Activated T-helper 1 cell treated with Interleukin-2 at 50 U/mL for 16 hours (primary cell): ENCODE data around the gene IQCK.

Experiments used
- DNase-seq: peaks from one replicate; pipeline ENCODE4 v3.0.0-alpha.2; 2020; ENCODE audit warnings: low read depth

The IQCK gene

DNA sequence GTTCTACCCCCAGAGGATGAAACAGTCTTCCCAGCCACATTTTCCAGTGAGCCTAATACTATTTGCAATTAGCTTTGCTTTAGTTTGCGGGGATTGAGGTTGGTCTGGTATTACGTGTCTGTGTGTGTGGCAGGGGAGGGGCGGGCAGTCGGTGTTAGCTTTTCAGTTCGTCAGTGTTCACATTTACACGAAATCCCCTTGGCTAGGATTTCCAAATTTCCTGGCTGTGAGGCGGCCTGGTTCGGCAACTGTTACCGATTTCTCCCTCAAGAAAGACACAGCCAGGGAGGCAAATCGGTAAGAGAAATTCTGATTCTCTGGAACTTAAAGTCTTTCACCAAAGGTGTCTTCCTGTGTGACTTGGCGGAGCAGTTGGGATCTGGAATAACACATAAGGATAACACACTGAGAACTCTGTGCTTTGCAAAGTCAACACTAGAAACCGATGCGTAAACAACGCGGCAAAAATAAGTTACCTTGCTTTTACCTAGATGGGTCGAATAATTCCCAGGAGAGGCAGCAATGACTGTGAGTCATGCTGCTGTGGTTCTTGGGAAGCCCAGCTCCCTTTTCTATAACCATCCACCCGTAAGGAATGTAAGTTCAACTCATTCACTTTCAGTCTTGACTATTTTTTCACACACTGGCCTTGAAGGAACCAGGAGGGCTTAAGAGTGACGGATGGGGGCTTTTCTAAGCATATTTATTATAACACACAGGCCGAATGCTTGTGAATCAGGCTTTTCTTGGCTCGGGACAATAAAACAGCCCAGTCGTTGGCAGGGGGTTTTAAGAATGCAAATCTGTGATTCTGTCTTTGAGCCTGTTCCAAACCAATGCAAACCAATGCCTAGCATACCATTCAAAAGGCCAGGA lies 142.3 kb downstream of the IQCK start:
- DNase-seq: no peak

DNA sequence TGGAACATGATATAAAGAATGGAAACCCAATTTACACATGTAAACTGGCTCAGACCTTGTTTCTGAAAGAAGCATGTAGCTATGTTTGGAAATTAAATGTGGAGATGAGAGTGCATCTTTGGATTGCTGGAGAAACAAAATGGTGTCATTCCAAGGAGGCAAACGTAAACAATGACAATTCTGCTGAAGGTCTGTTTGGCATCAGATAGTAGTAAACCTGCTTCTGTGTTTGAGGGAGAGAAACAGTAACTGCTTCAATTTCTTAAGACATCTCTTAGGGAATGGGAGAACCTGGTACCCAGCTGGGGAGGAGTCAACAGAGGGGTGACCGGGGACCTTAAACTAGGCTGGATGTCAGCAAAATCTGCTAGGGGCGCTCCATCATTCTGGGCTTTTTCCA lies 143.1 kb downstream of the IQCK start:
- DNase-seq: no peak

DNA sequence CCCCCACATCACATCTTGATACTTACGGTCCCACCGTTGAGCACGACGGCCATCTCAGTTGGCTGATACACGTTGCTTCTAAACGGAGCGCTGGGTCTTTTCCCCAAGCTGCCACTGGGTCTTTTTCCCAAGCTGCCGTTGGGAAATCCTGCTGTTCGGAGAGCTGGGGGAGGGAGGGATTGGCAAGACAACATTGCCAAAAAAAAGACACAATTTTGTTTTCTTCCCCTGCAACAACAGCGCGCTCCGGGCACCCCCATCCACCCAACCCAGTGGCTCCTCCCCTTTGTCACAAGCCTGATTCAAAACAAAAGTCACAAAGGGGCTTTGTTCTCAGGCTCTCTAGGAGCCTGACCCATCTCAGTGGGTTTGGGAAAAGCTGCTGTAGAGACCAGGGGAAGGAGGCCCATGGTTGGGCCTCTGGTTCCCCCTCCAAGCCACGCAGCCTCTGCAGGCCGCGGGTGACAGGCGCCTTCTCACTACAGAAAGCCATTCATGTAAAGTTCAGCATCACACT lies 143.8 kb downstream of the IQCK start:
- no peak for DNase-seq

DNA sequence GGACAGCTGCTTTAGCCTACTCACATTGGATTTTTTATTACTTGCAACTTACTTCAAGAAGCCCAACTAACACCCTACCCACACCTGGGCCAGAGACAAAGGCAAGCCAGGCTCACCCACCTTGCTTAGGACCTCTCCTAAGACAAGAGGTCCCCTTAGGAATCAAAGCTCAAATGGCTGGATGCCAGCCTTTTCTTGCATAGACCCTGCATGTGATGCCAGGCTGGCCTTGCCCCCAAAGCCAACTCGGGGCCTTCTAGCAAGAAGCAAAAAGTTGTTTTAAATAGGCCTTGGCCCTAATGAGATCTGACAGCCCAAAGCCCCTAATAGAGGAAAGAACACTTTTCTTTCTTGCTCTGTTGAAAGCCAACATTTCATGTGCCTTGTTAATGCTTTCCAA lies 145.9 kb downstream of the IQCK start:
- no peak for DNase-seq

DNA sequence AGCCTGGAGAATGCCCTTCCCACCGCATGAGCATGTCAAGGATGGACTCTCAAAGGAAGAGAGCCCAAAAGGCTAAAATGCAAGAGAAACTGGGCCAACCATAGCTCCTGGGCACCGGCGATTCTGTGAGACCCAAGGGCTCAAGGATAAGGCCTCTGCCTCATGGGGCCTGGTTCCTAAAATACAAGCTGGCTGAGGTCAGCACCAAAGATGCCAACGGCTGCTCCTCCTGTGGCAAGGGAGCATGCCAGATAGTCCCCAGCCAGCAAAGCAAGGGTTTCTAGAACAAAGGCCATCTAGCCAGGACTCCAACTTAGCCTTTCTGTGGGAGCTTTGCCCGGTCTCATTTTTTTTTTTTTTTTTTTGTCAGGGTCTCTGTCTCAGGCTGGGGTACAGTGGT lies 146.5 kb downstream of the IQCK start:
- no peak for DNase-seq

DNA sequence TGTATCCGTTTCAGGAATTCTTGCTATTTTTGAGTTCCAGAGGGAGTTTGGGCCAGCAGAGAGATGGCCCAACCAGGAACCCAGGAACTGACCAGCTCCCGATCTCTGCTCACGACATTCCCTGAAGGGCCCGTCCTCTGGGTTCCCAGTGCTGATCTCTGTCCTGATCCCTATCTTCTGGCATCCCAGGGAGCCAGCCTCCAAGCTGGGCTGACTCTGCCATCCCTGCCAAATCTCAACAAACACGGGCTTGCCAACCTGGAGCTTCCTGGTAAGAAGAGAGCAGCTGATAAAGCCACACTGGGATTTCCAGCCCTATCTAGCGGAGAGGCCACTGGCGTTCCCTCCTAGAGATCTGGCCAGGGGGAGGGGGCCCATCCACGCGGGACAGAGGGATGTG lies 150.3 kb downstream of the IQCK start:
- DNase-seq: no peak

DNA sequence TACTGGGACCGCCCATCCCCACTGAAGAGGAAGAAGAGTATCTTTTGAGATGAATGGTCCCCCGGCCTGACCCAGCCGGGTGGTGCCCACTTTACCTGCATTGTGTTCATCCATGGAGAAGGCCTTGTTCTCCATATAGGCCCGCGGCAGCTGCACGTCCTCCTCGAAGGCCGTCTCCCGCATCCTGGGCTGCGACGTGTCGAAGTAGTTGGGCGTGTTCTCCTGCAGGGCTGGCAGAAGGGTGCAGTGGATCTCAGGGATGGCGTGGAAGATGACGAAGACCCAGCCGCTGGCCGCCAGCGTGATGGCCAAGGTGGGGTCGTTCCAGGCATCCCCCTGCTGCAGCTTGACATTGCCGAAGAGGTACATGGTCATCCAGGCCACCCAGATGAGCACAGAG lies 153.7 kb downstream of the IQCK start:
- no peak for DNase-seq

DNA sequence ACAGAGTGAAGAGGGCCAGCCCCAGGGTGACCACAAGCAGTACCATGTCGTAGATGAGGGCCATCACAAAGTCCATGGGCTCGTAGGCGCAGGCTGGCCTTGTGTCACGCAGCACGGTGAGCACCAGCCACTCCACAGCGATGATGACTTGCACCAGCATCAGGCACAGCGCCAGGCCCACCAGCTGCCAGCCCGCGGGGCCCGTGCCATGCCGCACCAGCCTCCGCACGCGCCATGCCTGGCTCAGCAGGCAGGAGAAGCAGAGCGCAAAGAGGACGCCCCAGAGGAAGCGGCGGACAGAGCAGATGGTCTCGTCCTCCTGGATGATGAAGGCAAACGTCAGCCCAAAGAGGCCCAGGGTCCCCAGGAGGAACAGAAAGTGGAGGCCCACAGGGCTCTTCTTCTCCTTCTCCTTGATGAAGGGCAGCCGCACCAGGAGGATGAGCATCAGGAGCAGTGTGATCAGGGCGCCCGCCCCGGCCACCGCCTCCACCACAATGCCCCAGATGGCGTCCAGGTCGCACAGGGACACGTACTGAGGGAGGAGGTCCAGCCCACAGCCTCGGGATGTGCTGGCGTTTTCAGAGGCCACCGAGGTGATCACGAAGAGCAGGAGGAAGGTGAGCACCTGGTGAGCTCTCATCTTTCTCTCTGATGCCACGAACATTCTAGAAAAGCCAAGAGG lies 154.2 kb downstream of the IQCK start:
- DNase-seq: no peak

DNA sequence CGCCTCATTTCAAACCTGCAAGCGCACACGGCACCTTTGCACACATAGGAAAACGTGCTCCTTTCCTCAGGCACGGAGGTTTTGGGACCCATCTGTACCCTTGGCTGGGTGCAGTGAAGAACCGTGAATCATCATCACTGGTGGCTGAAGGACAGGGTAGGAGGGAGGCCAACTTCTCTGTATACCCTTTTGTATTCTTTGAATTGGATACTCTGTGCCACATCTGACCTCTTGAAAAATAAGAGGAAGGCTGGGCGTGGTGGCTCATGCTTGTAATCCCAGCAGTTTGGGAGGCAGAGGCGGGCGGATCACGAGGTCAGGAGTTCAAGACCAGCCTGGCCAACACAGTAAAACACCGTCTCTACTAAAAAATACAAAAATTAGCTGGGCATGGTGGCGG lies 154.9 kb downstream of the IQCK start:
- no peak for DNase-seq

DNA sequence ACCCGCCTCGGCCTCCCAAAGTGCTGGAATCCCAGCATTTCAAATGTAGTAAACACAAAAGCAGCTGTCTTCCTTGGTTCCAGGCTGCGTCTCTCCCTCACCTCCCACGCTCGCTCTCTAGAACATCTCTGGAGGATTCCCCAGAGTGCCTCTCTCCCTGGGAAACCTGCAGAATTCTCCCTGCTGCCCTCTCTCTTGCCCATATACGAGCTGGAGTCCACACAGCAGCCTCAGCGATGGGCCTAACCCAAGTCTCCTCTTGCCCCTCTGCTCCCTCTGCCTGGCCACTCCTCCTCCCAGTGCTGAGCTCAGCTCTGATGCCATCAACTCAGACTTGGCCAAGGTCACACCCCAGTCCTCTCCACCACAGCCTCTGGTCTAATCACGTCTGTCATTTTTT lies 156.0 kb downstream of the IQCK start:
- DNase-seq: no peak

DNA sequence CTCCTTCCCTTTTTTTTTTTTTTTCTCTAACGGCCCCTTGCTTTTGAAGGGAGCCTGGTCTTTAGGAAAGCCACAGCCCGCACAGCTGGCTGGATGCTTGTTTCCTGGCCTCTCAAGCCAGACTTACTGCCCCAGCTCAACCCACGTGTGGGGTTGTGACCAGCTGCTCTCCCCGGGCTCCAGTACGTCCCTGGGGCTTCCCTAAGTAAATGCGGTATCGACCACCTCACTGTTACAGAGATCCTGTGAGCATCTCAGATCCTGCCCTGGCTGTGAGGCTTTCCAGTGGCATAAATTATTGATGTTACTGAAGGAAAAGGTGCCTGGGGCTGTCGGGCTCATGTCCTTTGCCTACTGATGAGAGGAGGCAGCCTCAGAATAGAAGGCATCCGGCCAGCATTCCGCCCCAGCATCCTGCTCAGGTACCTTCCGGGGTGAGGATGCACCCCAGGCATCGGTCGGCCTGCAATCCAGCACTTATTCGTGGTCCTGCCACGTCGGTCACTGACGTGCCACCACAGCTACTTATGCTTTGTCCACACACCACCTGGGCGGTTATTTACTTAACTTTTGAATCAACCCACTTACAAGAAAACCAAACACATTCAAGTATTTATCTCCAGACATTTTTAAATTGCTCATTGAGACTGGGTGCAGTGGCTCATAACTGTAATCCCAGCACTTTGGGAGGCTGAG lies 156.9 kb downstream of the IQCK start:
- no peak for DNase-seq

DNA sequence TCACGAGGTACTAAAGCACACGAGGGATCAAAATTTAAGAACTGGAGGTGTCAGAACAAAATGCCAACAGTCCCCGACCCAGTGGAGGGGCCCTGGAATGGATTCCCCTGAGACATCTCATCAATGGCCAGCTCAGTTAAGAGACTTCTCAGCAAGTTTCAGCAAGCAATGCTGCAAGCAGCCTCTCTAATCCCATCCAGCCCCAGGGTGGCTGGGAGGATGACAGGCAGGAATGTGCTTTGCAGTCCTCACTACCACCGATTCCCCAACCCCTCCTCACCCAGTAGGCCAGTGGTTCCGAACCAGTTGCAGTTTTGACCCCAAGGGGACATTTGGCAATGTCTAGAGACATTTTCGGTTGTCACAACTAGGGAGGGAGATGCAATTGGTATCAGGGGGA lies 157.8 kb downstream of the IQCK start:
- DNase-seq: no peak

DNA sequence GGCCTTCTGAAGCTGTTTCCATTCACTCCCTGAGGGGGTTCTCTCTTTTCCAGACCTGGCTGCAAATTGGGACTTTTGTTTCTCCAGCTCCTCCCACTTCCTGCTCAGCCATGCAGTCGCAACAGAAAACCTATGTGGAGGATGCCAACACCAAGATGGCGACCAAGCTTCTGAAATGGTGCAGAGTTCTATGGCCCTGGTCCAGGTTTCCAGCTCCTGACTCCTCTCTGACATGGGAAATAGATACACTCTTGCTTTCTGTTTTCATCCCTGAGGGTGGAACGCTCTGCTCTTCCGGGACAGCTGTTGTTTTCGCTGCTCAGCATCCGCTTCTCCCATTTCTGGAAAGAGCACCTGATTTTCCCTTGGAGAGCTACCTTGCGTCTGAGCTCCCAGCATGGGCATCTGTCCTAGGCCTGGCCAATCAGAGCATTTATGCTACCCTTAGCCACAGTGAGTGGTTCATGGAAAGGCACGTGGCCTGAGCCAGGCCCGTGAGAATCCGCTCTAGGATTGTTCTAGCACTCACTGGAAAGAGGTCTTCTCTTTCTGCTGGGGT lies 158.5 kb downstream of the IQCK start:
- no peak for DNase-seq

DNA sequence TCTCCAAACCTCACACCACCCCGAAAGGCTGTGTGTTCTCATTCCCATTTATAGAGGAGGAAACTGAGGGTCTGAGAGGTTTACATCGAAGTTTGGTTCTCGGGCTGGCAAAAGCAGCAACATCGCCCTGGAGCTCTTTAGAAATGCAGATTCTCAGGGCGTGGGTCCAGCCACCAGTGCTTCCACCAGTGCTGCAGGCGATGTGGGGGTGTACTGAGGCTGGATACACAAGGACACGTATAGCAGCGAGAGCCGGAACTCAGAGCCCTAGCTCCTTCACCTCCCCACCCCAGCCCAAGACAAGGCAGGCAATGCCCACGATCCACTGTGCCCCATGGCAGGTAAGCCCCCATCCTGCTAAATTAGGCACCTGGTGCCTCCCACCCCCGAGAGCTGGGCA lies 160.7 kb downstream of the IQCK start:
- DNase-seq: no peak

DNA sequence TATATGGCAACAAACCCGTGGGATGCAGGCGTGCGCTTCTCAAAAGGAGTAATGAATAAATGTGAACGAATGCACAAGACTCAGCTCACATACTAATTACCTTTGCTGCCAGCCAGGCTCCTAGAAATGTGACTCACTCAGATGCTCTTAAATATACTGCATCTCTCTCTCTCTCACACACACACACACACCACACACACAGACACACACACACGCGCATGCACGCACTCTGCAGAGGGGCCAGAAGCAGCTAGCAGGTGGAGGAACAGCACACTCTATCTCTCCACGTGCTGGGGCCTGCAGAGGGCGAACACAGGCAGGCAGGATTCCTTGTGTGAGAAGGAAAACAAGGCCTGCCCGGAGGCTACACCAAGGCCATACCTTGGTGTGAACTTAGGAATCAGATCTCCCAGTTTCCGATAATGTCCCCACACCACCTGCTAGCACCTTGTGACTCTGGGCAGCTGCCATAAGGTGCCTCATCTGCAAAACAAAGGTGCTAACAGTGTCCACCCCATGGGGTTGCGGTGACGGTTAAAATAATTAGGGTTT lies 161.2 kb downstream of the IQCK start:
- DNase-seq: no peak

DNA sequence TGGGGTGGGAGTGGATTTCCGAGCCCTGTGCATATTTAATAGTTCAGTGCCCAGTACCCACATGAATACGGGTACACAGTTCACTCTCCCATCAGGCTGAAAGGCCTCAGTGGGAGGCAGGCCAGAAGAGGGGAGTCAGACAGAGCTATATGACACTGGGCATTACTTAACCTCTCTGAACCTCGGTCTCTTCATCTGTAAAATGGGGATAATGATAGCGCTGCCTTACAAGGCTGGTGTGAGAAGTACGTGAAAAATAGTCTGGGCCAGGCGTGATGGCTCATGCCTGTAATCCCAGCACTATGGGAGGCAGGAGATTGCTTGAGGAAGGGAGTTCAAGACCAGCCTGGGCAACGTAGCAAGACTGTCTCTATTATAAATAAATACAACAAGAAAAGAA lies 163.0 kb downstream of the IQCK start:
- DNase-seq: no peak

DNA sequence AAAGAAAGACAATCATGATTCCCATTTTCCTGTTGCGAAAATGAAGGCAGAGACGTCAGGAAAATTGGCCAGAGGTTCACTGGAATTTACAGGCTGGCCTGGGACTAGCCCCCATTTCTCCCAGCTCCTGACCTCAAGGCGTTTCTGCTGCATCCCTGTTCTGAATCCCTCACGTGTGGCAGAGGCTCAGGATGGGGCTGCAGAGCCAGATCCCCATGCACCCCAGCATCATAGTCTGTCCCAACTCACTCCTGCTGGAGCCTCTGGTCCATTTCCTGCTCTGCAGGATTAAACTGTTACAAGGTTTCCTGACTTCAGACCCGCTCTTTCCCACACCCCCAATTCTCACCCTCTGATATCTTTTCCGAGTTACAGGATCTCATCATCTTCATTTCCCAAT lies 163.7 kb downstream of the IQCK start:
- no peak for DNase-seq

DNA sequence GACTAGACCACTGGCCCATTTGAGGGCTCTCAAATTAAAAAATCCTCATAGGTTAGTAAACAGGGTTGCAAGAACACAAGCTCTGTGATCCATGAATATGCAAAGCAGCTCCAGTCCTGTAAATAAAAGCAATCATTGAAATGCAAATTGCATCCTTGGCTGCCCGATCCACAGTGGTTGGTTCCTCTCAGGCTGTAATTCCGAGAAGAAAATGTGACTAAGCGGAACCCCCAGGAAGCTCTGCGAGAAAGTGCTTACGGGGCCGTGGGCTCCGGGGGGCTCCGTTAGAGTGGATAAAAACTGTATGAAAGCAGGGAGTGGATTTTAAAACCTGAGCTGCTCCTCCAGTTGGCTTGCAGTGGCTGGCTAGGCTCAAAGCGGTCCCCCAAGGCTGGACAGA lies 164.1 kb downstream of the IQCK start:
- no peak for DNase-seq

DNA sequence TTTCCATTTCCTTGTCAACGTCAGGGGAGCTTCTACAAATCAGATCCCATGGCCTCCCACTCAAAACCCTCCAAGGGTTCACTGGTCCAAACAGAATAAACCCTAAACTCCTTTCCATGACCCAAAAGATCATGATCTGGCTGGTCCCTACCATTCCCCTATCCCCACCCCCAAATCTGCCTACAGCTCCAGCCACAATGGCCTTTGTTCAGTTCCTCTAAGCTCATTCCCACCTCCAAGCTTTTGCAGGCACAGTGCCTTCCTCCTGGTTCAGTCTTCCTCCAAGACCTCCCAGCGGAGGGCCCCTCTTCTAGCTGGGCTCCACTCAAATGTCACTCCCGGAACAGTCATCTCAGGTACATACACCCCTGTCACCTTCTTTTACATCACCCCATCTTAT lies 164.6 kb downstream of the IQCK start:
- DNase-seq: no peak

DNA sequence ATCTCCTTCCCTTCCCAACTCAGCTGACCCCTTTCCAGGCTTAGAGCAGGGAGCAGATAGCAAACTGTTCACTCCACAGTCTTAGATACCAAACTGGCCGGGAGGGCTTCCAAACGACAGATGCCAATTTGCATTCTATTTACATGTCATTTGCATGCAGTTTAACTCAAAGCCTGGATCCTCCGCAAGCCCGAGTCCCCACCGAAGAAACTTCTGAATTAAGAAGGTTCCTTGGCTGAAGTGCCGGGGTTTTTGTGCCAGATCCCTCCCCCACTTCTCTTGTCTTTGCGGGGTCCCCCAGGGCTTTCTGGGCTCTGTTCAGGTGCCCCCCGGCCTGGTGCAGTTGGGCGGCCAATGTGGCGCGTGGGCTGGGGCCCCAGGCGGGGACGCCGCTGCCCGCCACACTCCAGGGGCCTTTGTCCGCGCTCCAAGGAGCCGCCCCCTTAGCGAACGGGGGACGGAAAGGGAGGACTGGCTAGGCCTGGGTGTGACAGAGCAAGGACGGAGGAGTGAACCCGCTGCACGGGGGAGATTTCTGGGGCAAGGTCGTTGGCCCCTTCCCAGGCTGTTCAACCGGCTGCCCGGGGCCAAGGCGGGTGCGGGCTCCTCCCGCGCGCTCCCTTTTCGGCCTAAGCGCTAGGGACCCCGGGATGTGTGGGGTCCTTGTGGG lies 165.4 kb downstream of the IQCK start:
- DNase-seq: no peak

DNA sequence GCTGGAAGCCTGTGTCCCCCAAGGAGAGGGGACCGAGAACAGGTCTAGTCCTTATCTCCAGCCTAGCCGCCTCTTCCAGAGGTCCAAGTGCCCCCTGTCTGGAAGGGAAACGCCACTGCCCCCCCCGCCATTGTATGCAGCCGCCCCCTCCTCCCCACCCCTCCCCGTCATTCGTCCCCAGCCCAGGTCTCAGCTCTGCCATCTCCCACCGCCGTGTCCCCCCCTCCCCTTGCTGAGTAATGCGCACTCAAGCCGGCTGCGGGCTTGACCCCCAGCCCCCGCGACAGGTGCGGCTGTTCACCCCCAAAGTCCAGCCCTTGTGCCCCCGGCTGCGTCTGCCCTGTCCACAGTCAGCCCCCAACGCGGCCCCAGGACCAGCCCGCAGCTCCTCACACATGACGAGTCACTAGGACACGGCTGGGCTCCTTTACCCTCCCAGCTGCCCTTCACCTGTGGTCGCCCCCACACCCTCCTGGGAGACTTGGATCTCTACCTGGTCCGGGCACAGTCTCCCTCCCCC lies 166.0 kb downstream of the IQCK start:
- no peak for DNase-seq
